Measurements from ENCODE around the gene USP40.

DNA sequence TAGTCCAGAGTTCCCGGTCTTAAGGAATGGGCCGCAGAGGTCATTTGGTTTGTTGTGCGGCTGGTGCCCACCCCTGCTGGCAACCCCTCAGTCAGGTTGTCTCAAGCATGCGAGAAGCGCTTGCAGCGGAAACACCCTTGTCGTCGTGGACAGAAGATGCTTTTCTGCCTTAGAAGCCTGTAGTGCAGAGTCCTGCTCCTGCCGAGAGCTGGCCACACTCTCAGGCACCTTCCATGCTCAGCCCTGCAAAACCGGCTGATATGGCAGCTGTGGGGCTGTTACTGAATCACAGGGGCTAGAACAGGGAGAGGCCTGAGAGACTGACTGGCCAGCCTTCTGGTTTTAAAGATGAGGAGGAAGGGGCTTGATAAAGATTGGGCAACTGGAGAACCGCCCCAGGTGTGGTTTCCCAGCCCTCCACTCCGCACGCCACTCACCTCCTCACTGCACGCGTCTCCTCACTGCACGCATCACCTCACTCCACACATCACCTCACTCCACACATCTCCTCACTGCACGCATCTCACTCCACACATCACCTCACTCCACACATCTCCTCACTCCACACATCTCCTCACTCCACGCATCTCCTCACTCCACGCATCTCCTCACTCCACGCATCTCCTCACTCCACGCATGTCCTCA lies 103.6 kb downstream of the USP40 start:
- TF ChIP-seq, protein P1, sequence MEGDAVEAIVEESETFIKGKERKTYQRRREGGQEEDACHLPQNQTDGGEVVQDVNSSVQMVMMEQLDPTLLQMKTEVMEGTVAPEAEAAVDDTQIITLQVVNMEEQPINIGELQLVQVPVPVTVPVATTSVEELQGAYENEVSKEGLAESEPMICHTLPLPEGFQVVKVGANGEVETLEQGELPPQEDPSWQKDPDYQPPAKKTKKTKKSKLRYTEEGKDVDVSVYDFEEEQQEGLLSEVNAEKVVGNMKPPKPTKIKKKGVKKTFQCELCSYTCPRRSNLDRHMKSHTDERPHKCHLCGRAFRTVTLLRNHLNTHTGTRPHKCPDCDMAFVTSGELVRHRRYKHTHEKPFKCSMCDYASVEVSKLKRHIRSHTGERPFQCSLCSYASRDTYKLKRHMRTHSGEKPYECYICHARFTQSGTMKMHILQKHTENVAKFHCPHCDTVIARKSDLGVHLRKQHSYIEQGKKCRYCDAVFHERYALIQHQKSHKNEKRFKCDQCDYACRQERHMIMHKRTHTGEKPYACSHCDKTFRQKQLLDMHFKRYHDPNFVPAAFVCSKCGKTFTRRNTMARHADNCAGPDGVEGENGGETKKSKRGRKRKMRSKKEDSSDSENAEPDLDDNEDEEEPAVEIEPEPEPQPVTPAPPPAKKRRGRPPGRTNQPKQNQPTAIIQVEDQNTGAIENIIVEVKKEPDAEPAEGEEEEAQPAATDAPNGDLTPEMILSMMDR (IDR thresholded peaks at IDR 0.05; ENCODE audit: insufficient read depth, low read length, poor library complexity, severe bottlenecking), result no peak
- TF ChIP-seq EZH2phosphoT487 (conservative IDR thresholded peaks at IDR 0.05; ENCODE audit: low read length), result no peak
